Stomach (tissue), 4 donors: ENCODE measurements around the gene WDPCP.

Experiments used
- POLR2A ChIP-seq, 4 donors: fragments of 450-650 bp; IDR thresholded peaks; one replicate each; pipeline ENCODE4 v1.6.1; 2016; ENCODE audit warnings: antibody characterized with exemption in 4 of 4, control low read depth in 2 of 4, mild to moderate bottlenecking in 1 of 4, moderate library complexity in 1 of 4
- TF ChIP-seq, protein P1 (sequence below), 7 experiments: fragments of 450-650 bp in 4 of 7; fragments of 200-600 bp in 3 of 7; sonication (generic) in 3 of 7; IDR thresholded peaks; one replicate each; pipeline ENCODE4 v1.5.1; 2016 to 2019; ENCODE audit warnings: antibody characterized with exemption in 7 of 7, control low read depth in 2 of 7, mild to moderate bottlenecking in 1 of 7

DNA sequence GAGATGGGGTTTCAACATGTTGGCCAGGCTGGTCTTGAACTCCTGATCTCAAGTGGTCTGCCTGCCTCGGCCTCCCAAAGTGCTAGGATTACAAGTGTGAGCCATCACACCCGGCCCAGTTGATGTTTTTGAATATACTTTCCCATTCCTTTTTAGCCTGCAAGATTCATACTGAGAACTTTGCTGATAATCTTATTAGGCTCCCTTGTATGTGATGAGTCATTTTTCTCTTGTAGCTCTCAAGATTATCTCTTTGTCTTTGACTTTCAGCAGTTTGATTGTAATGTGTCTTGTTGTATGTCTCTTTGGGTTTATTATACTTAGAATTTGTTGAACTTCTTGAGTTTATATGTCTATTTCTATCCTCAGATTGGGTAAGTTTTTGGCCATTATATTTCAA, 456.3 kb downstream of the WDPCP start:
- no peak for TF ChIP-seq POLR2A (IDR thresholded peaks at IDR 0.05)
- TF ChIP-seq, protein P1, sequence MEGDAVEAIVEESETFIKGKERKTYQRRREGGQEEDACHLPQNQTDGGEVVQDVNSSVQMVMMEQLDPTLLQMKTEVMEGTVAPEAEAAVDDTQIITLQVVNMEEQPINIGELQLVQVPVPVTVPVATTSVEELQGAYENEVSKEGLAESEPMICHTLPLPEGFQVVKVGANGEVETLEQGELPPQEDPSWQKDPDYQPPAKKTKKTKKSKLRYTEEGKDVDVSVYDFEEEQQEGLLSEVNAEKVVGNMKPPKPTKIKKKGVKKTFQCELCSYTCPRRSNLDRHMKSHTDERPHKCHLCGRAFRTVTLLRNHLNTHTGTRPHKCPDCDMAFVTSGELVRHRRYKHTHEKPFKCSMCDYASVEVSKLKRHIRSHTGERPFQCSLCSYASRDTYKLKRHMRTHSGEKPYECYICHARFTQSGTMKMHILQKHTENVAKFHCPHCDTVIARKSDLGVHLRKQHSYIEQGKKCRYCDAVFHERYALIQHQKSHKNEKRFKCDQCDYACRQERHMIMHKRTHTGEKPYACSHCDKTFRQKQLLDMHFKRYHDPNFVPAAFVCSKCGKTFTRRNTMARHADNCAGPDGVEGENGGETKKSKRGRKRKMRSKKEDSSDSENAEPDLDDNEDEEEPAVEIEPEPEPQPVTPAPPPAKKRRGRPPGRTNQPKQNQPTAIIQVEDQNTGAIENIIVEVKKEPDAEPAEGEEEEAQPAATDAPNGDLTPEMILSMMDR (IDR thresholded peaks at IDR 0.05) = no peak
